HFF-Myc (cell line): ENCODE data around the gene CISD1.
"Not testable (repeated sequence)": the region's sequence is repeated elsewhere in the genome, so short reads cannot be mapped to it uniquely, and the experiment has no call there.

Source experiments
- DNase-seq: peaks from one replicate; pipeline ENCODE4 v3.0.0-alpha.2; 2011; ENCODE audit warnings: low read depth; ENCODE audit errors: extremely low read depth
- H3K4me3 ChIP-seq: replicated peaks from 2 replicates; pipeline ENCODE4 v1.5.1; 2011; ENCODE audit warnings: low read depth, mild to moderate bottlenecking, control low read depth, low read length
- TF ChIP-seq, protein P1 (sequence below): IDR thresholded peaks from 2 replicates; pipeline ENCODE4 v1.5.1; 2012; ENCODE audit warnings: mild to moderate bottlenecking, low read depth, low read length, control low read depth; ENCODE audit errors: missing control alignments

The CISD1 gene

DNA sequence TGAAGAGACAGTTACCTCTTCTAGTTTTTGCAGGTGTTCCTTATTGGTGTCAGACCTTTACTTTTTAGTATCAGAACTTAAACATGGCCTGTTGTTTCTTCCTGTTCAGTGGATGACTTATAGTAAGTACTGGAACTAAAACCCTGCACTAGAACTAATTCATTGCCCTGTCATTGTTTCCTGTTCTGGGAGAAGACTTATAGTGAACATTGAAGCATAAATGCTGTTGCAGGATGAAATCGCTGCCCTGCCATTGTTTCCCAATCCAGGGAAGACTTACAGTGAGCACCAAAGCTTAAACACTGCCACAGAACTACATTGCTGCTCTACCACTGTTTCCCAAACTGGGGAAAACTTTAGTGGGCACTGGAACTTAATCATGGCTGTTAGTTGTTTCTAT, 14.3 kb upstream of the CISD1 start:
- no peak for DNase-seq
- TF ChIP-seq, protein P1, sequence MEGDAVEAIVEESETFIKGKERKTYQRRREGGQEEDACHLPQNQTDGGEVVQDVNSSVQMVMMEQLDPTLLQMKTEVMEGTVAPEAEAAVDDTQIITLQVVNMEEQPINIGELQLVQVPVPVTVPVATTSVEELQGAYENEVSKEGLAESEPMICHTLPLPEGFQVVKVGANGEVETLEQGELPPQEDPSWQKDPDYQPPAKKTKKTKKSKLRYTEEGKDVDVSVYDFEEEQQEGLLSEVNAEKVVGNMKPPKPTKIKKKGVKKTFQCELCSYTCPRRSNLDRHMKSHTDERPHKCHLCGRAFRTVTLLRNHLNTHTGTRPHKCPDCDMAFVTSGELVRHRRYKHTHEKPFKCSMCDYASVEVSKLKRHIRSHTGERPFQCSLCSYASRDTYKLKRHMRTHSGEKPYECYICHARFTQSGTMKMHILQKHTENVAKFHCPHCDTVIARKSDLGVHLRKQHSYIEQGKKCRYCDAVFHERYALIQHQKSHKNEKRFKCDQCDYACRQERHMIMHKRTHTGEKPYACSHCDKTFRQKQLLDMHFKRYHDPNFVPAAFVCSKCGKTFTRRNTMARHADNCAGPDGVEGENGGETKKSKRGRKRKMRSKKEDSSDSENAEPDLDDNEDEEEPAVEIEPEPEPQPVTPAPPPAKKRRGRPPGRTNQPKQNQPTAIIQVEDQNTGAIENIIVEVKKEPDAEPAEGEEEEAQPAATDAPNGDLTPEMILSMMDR: no peak
- no peak overlapping the region for H3K4me3 ChIP-seq

DNA sequence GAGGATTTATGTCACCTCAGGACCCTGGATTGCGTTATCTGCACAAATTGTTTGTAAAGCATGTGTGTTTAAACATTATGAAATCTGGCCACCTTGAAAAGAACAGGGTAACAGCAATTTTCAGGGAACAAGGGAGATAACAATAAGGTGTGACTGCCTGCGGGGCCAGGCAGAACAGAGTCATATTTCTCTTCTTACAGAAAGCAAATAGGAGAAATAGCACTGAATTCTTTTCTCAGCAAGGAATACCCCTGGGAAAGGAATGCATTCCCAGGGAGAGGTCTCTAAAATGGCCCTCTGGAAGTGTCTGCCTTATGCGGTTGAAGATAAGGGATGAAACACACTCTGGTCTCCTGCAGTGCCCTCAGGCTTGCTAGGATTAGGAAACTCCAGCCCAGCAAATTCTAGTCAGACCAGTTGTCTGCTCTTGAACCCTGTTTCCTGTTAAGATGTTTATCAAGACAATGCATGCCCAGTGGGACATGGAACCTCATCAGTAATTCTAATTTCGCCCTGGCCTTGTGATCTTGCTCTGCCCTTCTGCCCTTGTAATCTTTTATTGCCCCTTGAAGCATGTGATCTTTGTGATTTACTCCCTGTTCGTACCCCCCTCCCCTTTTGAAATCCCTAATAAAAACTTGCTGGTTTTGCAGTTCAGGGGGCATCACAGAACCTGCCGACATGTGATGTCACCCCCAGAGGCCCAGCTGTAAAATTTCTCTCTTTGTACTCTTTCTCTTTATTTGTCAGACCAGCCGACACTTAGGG, 12.8 kb upstream of the CISD1 start:
- not testable (repeated sequence) for DNase-seq, H3K4me3 ChIP-seq

DNA sequence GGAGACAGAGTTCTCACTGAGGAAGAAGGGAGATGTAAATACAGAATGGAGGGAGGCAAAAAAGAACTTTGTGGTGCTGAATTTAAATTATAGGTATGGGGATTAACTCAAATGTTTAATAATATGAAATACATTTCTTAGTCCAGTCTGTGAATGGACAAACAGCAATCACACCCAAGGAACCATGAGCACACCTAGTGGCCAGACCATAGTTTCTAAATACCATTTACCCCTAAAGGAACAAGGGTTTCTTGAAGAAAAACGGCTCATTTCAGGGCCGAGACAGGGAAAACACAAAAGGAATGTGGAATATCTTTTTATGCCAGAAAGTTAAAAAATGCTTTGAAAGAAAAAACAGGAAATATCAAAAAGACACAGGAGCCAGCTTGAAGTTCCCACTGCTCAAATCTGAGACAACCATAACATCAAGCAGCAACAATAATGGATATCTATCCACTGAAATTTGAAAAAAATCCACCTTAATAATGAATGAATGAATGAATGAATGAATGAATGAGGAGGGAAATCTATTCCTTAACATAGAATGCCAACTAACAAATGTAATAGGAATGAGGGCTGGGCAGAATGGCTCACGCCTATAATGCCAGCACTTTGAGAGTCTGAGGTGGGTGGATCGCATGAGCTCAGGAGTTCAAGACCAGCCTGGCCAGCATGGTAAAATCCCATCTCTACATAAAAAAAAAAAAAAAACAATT, 9.8 kb upstream of the CISD1 start:
- H3K4me3 ChIP-seq: no peak overlapping the region
- DNase-seq: no peak
- TF ChIP-seq, protein P1: peak; percentile 2

DNA sequence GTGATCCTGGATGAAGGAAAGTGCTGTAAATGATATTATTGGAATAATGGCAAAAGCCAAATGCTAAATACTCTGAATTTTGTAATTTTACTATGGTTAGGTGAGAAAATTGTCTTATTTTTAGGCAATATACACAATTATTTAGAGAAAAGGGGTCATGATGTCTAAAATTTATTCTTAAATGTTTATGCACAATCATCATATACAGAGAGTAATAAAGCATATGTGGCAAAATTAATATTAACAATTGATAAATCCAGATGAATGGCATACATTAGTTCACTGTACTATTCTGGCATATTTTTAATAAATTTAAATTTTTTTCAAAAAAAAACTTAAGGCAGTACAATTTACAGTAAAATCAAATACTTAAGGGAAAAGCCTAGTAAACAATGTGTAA, 8.6 kb upstream of the CISD1 start:
- no peak for DNase-seq
- TF ChIP-seq, protein P1: no peak
- no peak overlapping the region for H3K4me3 ChIP-seq

DNA sequence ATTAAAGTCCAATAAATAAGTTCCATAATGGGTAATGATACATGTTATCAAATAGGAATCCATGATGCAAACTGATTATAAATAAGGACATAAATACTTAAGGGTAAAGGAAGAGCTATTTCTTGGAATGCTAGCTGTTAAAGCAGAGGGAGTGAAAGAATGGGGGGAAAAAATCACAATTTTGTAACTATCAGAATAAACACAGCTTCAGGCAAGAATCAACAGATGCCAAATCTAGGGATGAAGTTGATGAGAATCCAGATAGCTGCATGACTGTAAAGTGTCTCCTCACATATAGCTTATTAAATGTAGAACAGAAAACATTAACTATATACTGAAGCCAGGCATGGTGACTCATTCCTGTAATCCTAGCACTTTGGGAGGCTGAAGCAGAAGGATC, 6.2 kb upstream of the CISD1 start:
- TF ChIP-seq, protein P1: no peak
- no peak overlapping the region for H3K4me3 ChIP-seq
- DNase-seq: no peak

DNA sequence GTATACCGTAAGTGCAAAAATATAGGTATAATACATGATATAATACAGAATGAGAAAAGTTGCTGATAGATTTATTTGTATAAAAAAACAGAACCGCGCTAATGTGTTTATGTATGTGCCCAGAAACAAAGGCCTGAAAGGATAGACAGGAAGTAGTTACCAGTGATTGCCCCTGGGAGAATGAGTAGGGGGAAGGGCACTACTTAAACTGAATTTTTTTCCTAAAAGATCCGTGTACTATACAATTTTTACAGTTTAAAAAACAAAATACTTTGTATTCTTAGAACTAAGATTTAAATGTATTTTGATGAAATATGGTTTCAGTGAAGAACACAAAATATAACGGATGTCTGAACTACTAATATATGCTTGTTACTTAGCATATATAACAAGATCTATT, 4.2 kb upstream of the CISD1 start:
- no peak for DNase-seq
- TF ChIP-seq, protein P1: no peak
- no peak overlapping the region; the same call in 1 of the 2 replicates for H3K4me3 ChIP-seq

DNA sequence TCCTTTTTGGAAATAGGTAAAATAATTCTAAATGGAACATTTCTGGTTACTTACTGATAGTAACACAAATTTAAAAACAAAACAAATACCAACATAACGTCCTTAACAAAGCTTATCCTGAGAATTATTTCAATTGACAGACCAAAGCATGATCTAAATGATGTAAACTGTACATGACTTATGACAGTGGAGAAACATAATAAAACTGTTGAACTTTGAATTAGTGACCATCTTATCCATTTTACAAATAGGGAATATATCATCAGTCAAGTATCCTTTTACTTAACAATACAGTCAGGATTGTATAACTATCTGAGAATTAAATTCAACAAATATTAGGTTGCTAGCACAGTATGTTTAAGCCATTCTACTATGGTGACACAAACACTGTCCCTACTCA, 3.7 kb upstream of the CISD1 start:
- H3K4me3 ChIP-seq: peak overlapping the region; percentile 95; the same call in 1 of the 2 replicates
- TF ChIP-seq, protein P1: no peak
- DNase-seq: no peak
